HPDE6-E6E7 (cell line): ENCODE measurements around the gene GLOD4.
A peak's percentile ranks its signal among the peaks of the same experiment; 100 is the strongest.
"Not testable (repeated sequence)": the region's sequence is repeated elsewhere in the genome, so short reads cannot be mapped to it uniquely, and the experiment has no call there.

Experiments
- DNase-seq: peaks from one replicate; pipeline ENCODE4 v3.0.0; 2011; ENCODE audit warnings: missing footprints; ENCODE audit errors: extremely low spot score

Gene GLOD4

GRCh38 chr17:773467-774312, 8.4 kb downstream of the GLOD4 start:
- DNase-seq = no peak

GRCh38 chr17:773016-773415, 9.1 kb downstream of the GLOD4 start:
- no peak for DNase-seq

- no peak for DNase-seq
These were observed 15.0 kb downstream of the GLOD4 start for GRCh38 chr17:767076-767475.

- no peak for DNase-seq
These were observed 21.7 kb downstream of the GLOD4 start for GRCh38 chr17:760371-760770.

- no peak for DNase-seq
These were observed 22.1 kb downstream of the GLOD4 start for GRCh38 chr17:759964-760363.

GRCh38 chr17:756010-756567, 26.0 kb downstream of the GLOD4 start:
- not testable (repeated sequence) for DNase-seq

GRCh38 chr17:755319-755961, 26.6 kb downstream of the GLOD4 start:
- not testable (repeated sequence) for DNase-seq

GRCh38 chr17:753418-753817, 28.7 kb downstream of the GLOD4 start:
- DNase-seq = no peak

- DNase-seq = no peak
These were observed 29.4 kb downstream of the GLOD4 start for GRCh38 chr17:752620-753219.

GRCh38 chr17:752002-752619, 30.0 kb downstream of the GLOD4 start, which contains the start of gene GEMIN4:
TSS of gene GEMIN4 (minus strand) at chr17:752264. CDS start at chr17:752142, 122 bp downstream.
- peak; percentile 89 for DNase-seq

GRCh38 chr17:751269-752001, 30.6 kb downstream of the GLOD4 start:
- no peak for DNase-seq

GRCh38 chr17:750431-751037, 31.5 kb downstream of the GLOD4 start:
- no peak for DNase-seq

GRCh38 chr17:749359-749758, 32.7 kb downstream of the GLOD4 start:
- not testable (repeated sequence) for DNase-seq

GRCh38 chr17:748604-749003, 33.5 kb downstream of the GLOD4 start:
- DNase-seq = not testable (repeated sequence)

GRCh38 chr17:746783-747629, 35.1 kb downstream of the GLOD4 start:
- no peak for DNase-seq

- DNase-seq = no peak
These were observed 35.9 kb downstream of the GLOD4 start for GRCh38 chr17:746181-746580.

GRCh38 chr17:745406-745805, 36.7 kb downstream of the GLOD4 start:
- no peak for DNase-seq

GRCh38 chr17:744937-745336, 37.1 kb downstream of the GLOD4 start:
- DNase-seq = no peak

- no peak for DNase-seq
These were observed 38.9 kb downstream of the GLOD4 start for GRCh38 chr17:743139-743538.
